Measurements from ENCODE around the gene BRICD5. TPM values are rescaled to one million over a fixed set of nuclear protein-coding genes. Genes with fewer than 3 reads are reported as not detected.
A peak's percentile ranks its signal among the peaks of the same experiment; 100 is the strongest.
"Not testable (repeated sequence)": the region's sequence is repeated elsewhere in the genome, so short reads cannot be mapped to it uniquely, and the experiment has no call there.

BRICD5 gene
- polyA plus RNA-seq, 12 donors, result 3.2 to 14.8 (median 5.2) TPM; not detected in 1

- DNase-seq, result no peak
These were observed 13.4 kb upstream of the BRICD5 start for GRCh38 chr16:2223942-2224486.

- peak; percentile 98 for DNase-seq
These were observed 12.7 kb upstream of the BRICD5 start, which contains the start of gene E4F1 for GRCh38 chr16:2223221-2223941. E4F1 (plus strand) TSS chr16:2223591; CDS start chr16:2223614, 23 bp downstream.

- no peak for DNase-seq
These were observed 5.7 kb upstream of the BRICD5 start for GRCh38 chr16:2216330-2216729.

- no peak for DNase-seq
These were observed 4.0 kb upstream of the BRICD5 start, which contains the start of gene PGP for GRCh38 chr16:2214719-2214968. PGP (minus strand) TSS chr16:2214840; CDS start chr16:2214777, 63 bp downstream.

- DNase-seq, result no peak
These were observed 3.4 kb upstream of the BRICD5 start for GRCh38 chr16:2213817-2214718.

GRCh38 chr16:2212362-2213324, 2.0 kb upstream of the BRICD5 start:
- DNase-seq, result no peak

GRCh38 chr16:2211923-2212347, 1.3 kb upstream of the BRICD5 start:
- DNase-seq, result no peak

GRCh38 chr16:2210009-2210332, 692 bp downstream of the BRICD5 start:
- DNase-seq, result no peak

- no peak for DNase-seq
These were observed 1.2 kb downstream of the BRICD5 start for GRCh38 chr16:2209258-2210008.

- no peak for DNase-seq
These were observed 1.9 kb downstream of the BRICD5 start for GRCh38 chr16:2208772-2209171.

- DNase-seq, result no peak
These were observed 2.4 kb downstream of the BRICD5 start for GRCh38 chr16:2208308-2208707.

- no peak for DNase-seq
These were observed 2.8 kb downstream of the BRICD5 start for GRCh38 chr16:2207872-2208271.

GRCh38 chr16:2206780-2207433, 3.8 kb downstream of the BRICD5 start:
- no peak for DNase-seq

- DNase-seq, result no peak
These were observed 4.3 kb downstream of the BRICD5 start for GRCh38 chr16:2206420-2206779.

- DNase-seq, result no peak
These were observed 4.7 kb downstream of the BRICD5 start for GRCh38 chr16:2205967-2206313.

- DNase-seq, result peak; percentile 94
These were observed 5.3 kb downstream of the BRICD5 start, which contains the start of gene MLST8 for GRCh38 chr16:2205104-2205966. MLST8 (plus strand) TSS chr16:2205454; CDS start chr16:2206086, 632 bp downstream.

GRCh38 chr16:2204416-2205103, 6.1 kb downstream of the BRICD5 start:
- no peak for DNase-seq

GRCh38 chr16:2203119-2203688, 7.5 kb downstream of the BRICD5 start:
- DNase-seq, result not testable (repeated sequence)
